ENCODE data around the gene EIF1.

EIF1 gene

DNA sequence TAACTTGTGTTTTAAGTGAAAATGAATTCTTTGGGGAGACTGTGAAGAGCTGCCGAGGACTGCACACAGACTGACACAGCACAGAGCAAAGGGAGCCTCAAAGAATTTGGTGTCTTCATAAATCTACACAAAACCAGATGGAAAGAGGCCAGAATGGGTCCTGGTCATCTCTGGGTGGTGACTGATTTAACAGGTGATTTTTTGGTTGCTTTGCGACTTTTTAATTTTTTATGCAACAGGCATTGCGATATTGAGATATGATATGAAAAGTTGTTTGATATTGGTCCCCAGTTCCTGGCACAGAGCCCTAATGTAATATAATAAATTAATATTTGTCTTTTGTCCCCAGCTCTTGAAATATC is 12.6 kb upstream of the EIF1 start:
- H3K9me3 ChIP-seq = no peaks in the 10 kb centered on the region
- H3K27ac ChIP-seq = no peak overlapping the region
- peaks cover 7 to 8% of the 10 kb centered on the region in 2 experiments for H3K4me1 ChIP-seq (ENCODE audit: control insufficient read depth in 1 of 2, insufficient read depth in 1 of 2, low read depth in 1 of 2, low read length in 1 of 2)

DNA sequence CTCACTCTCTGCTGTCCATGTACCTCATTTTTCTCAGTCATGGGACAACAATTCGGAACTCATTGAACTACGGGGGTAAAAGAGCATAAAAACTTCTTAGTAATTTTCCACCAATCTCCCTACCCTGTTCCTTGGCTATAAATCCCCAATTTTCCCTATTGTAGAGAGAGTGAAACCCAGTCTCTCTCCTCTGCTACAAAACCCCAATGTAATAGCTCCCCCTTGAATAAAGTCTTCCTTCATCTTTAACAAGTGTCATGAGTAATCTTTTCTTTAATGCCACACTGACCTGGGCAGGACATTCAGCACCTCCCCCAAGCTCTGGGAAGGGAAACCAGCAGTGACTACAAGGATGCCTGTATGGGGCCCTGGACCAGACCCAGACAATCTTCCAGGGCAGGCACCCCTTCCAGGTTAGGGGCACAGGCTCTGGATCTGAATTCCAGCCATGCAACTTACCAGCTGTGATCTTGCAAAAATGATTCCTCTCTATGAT is 10.2 kb upstream of the EIF1 start:
- TF ChIP-seq, protein P1, sequence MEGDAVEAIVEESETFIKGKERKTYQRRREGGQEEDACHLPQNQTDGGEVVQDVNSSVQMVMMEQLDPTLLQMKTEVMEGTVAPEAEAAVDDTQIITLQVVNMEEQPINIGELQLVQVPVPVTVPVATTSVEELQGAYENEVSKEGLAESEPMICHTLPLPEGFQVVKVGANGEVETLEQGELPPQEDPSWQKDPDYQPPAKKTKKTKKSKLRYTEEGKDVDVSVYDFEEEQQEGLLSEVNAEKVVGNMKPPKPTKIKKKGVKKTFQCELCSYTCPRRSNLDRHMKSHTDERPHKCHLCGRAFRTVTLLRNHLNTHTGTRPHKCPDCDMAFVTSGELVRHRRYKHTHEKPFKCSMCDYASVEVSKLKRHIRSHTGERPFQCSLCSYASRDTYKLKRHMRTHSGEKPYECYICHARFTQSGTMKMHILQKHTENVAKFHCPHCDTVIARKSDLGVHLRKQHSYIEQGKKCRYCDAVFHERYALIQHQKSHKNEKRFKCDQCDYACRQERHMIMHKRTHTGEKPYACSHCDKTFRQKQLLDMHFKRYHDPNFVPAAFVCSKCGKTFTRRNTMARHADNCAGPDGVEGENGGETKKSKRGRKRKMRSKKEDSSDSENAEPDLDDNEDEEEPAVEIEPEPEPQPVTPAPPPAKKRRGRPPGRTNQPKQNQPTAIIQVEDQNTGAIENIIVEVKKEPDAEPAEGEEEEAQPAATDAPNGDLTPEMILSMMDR (IDR thresholded peaks at IDR 0.05) = no peak
- Histone ChIP-seq H3K27me3 (no peaks in the 10 kb centered on the region), H3K36me3 (no peaks in the 10 kb centered on the region), H3K27ac (peak overlapping the region; percentile 44), H3K4me3 (ENCODE audit: low read depth in 1 of 2, low read length in 1 of 2) (no peak overlapping the region), H3K9me3 (no peaks in the 10 kb centered on the region), H3K4me1 (ENCODE audit: control insufficient read depth in 1 of 2, insufficient read depth in 1 of 2, low read depth in 1 of 2, low read length in 1 of 2) (peaks cover 5 to 7% of the 10 kb centered on the region in 2 experiments)

More for the DNA sequence above, 12.6 kb upstream of the EIF1 start:
- no peak overlapping the region for H3K4me3 ChIP-seq (ENCODE audit: low read depth in 1 of 2, low read length in 1 of 2)
- TF ChIP-seq, protein P1 (IDR thresholded peaks at IDR 0.05) = no peak
- no peaks in the 10 kb centered on the region for H3K27me3 ChIP-seq
- H3K36me3 ChIP-seq = no peaks in the 10 kb centered on the region

DNA sequence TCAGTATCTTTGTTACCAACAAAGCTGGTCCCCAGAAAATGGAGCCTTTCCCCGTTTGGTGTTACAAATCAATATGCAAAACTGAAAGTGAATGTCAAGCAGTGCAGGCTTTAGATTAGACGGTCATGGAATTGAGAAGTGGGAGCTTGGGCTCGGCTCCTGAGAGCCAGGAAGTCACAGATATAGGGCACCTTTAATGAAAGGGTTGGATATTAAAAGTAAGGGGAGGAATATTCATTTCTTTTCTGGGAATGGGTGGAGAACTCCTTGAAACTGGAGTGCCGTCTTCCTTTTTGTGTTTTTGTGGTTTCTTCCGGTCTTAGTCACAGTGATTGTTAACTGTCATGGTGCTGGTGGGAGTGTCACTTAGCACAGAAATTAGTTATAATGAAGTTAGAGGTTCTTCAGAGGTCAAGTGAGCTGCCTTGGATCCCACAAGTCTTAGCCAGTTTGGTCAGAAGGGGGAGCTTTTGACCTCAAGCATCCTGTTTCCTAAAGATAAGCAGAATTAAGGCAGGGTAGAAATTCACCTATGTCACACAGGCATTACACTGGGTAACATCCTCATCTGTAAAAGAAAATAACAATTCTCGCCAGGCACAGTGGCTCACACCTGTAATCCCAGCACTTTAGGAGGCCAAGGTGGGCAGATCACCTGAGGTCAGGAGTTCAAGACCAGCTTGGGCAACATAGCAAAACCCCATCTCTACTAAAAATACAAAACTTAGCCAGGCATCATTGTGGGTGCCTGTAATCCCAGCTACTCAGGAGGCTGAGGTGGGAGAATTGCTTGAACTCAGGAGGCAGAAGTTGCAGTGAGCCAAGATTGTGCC is 9.6 kb upstream of the EIF1 start:
- Histone ChIP-seq H3K27ac (peak overlapping the region; percentile 44), H3K4me1 (ENCODE audit: control insufficient read depth in 1 of 2, insufficient read depth in 1 of 2, low read depth in 1 of 2, low read length in 1 of 2) (peaks cover 5 to 7% of the 10 kb centered on the region in 2 experiments), H3K36me3 (no peaks in the 10 kb centered on the region), H3K27me3 (no peaks in the 10 kb centered on the region), H3K4me3 (ENCODE audit: low read depth in 1 of 2, low read length in 1 of 2) (no peak overlapping the region), H3K9me3 (no peaks in the 10 kb centered on the region)
- TF ChIP-seq, protein P1 (IDR thresholded peaks at IDR 0.05) = no peak

DNA sequence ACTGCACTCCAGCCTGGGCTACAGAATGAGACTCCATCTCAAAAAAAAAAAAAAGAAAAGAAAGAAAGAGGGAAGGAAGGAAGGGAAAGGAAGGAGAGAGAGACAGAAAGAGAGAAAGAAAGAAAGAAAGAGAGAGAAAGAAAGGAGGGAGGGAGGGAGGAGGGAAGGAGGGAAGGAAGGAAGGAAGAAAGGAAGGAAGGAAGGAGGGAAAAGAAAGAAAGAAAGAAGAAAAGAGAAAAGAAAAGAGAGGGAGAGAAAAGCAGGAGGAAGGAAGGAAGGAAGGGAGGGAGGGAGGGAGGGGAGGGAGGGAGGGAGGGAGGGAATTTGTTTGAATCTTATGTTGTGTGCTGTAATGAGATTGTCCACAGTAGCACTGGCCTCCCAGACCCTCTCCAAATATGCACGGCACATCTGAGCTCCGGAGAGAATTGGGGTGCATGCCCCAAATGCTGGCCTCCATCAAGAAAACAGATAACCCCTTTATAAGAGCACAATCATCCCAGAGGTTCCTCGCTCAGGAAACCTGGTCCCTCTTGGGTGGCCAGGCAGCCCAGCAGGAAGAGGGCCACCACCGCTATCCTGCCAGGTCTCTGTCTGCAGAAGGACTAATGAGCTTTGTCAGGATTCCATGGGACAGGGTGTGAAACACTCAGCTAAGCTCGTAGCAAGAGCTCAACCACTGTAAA is 8.8 kb upstream of the EIF1 start:
- TF ChIP-seq, protein P1 (IDR thresholded peaks at IDR 0.05) = no peak
- H3K27ac ChIP-seq = no peak overlapping the region
- no peaks in the 10 kb centered on the region for H3K9me3 ChIP-seq
- H3K27me3 ChIP-seq = no peaks in the 10 kb centered on the region
- no peak overlapping the region for H3K4me3 ChIP-seq (ENCODE audit: low read depth in 1 of 2, low read length in 1 of 2)
- peaks cover 5 to 7% of the 10 kb centered on the region in 2 experiments for H3K4me1 ChIP-seq (ENCODE audit: control insufficient read depth in 1 of 2, insufficient read depth in 1 of 2, low read depth in 1 of 2, low read length in 1 of 2)
- no peaks in the 10 kb centered on the region for H3K36me3 ChIP-seq

DNA sequence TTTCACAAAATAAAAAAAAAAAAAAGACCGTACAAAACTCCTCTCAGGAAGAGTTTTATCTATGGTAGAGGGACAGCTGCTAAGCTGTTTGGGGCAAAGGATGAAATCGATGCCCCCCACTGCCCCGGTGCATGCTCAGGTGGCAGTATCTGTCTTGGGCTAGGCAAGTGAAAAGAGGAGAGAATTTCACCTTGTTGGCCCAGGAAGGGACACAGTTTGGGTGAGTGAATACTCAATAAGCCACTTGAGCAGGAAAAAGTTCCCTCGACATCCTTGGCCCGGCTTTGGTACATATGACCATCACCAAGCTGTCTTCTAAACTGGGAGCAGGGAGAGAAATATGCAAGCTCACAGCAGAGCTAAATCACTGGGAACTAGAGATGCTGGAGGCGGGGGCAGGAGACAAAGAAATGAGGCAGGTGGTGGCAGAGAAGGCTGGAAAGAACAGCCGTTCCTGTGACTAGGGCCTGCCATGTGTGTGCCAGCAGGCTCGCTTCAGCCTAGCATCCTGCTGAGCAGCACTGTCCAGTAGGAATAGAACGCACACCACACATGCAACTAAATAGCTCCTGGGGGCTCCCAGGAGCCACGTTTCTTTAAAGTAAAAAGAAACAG is 8.2 kb upstream of the EIF1 start:
- no peak overlapping the region for H3K4me3 ChIP-seq (ENCODE audit: low read depth in 1 of 2, low read length in 1 of 2)
- H3K27ac ChIP-seq = no peak overlapping the region
- TF ChIP-seq, protein P1 (IDR thresholded peaks at IDR 0.05) = no peak
- H3K36me3 ChIP-seq = no peaks in the 10 kb centered on the region
- H3K27me3 ChIP-seq = no peaks in the 10 kb centered on the region
- H3K4me1 ChIP-seq (ENCODE audit: control insufficient read depth in 1 of 2, insufficient read depth in 1 of 2, low read depth in 1 of 2, low read length in 1 of 2) = peaks cover 5 to 7% of the 10 kb centered on the region in 2 experiments
- no peaks in the 10 kb centered on the region for H3K9me3 ChIP-seq

Measured in neutrophil (primary cell).